ENCODE measurements around the gene EID2B.

Gene EID2B

GRCh38 chr19:39512988-39513387 is 19.7 kb downstream of the EID2B start:
- Histone ChIP-seq H3K4me1 (ENCODE audit: control insufficient read depth, insufficient read depth, low read length) (peaks cover 9% of the 10 kb centered on the region), H3K4me3 (ENCODE audit: low read depth, low read length) (no peak overlapping the region), H3K27ac (ENCODE audit: extremely low read depth, low read depth, low read length) (no peak overlapping the region), H3K9me3 (ENCODE audit: control insufficient read depth, insufficient read depth, low read depth, low read length) (no peaks in the 10 kb centered on the region), H3K36me3 (ENCODE audit: control insufficient read depth in 2 of 2, insufficient read depth in 1 of 2, low read length in 2 of 2) (peaks cover 0 to 9% of the 10 kb centered on the region in 2 experiments; a peak in 1 of 3 replicates)
- ChIA-PET POLR2A (interaction anchor here (0.6 to 2.0 kb wide), 5 partner anchors 21 to 115 kb away, joined by 3 to 8 read pairs (median 5); partner anchors contain the start of genes RPS16 and TIMM50), CTCF (interaction anchor here (0.6 to 3.7 kb wide), 4 partner anchors 10 to 414 kb away, joined by 3 to 24 read pairs (median 12); partner anchors contain the start of gene EID2B)
- TF ChIP-seq, protein P1, sequence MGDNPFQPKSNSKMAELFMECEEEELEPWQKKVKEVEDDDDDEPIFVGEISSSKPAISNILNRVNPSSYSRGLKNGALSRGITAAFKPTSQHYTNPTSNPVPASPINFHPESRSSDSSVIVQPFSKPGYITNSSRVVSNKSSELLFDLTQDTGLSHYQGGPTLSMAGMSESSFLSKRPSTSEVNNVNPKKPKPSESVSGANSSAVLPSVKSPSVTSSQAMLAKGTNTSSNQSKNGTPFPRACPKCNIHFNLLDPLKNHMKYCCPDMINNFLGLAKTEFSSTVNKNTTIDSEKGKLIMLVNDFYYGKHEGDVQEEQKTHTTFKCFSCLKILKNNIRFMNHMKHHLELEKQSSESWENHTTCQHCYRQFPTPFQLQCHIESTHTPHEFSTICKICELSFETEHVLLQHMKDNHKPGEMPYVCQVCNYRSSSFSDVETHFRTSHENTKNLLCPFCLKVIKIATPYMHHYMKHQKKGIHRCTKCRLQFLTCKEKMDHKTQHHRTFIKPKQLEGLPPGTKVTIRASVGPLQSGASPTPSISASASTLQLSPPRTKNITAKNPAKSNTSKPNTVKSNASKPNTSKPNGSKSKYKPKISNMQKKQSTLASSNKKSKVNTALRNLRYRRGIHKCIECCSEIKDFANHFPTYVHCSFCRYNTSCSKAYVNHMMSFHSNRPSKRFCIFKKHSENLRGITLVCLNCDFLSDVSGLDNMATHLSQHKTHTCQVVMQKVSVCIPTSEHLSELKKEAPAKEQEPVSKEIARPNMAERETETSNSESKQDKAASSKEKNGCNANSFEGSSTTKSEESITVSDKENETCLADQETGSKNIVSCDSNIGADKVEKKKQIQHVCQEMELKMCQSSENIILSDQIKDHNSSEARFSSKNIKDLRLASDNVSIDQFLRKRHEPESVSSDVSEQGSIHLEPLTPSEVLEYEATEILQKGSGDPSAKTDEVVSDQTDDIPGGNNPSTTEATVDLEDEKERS (tag by site-specific recombination; IDR thresholded peaks at IDR 0.05) = no peak
- TF ChIP-seq WT1 (tag by site-specific recombination; IDR thresholded peaks at IDR 0.05) (no peak), ZNF133 (tag by site-specific recombination; IDR thresholded peaks at IDR 0.05) (no peak), ZNF416 (tag by site-specific recombination; IDR thresholded peaks at IDR 0.05) (no peak), ZNF561 (tag by site-specific recombination; IDR thresholded peaks at IDR 0.05; ENCODE audit: borderline replicate concordance) (no peak), ZNF274 (IDR thresholded peaks at IDR 0.05; ENCODE audit: low read length) (no peak), ZNF274 (tag by site-specific recombination; IDR thresholded peaks at IDR 0.05; ENCODE audit: borderline replicate concordance) (no peak), ZFP69B (tag by site-specific recombination; IDR thresholded peaks at IDR 0.05) (no peak), SP2 (tag by site-specific recombination; IDR thresholded peaks at IDR 0.05) (no peak), PRDM1 (tag by site-specific recombination; IDR thresholded peaks at IDR 0.05) (no peak)
- TF ChIP-seq, protein P2, sequence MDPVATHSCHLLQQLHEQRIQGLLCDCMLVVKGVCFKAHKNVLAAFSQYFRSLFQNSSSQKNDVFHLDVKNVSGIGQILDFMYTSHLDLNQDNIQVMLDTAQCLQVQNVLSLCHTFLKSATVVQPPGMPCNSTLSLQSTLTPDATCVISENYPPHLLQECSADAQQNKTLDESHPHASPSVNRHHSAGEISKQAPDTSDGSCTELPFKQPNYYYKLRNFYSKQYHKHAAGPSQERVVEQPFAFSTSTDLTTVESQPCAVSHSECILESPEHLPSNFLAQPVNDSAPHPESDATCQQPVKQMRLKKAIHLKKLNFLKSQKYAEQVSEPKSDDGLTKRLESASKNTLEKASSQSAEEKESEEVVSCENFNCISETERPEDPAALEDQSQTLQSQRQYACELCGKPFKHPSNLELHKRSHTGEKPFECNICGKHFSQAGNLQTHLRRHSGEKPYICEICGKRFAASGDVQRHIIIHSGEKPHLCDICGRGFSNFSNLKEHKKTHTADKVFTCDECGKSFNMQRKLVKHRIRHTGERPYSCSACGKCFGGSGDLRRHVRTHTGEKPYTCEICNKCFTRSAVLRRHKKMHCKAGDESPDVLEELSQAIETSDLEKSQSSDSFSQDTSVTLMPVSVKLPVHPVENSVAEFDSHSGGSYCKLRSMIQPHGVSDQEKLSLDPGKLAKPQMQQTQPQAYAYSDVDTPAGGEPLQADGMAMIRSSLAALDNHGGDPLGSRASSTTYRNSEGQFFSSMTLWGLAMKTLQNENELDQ (tag by site-specific recombination; IDR thresholded peaks at IDR 0.05; ENCODE audit: low read depth) = no peak
- TF ChIP-seq, protein P3, sequence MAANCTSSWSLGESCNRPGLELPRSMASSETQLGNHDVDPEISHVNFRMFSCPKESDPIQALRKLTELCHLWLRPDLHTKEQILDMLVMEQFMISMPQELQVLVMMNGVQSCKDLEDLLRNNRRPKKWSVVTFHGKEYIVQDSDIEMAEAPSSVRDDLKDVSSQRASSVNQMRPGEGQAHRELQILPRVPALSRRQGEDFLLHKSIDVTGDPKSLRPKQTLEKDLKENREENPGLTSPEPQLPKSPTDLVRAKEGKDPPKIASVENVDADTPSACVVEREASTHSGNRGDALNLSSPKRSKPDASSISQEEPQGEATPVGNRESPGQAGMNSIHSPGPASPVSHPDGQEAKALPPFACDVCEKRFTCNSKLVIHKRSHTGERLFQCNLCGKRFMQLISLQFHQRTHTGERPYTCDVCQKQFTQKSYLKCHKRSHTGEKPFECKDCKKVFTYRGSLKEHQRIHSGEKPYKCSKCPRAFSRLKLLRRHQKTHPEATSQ (tag by site-specific recombination; IDR thresholded peaks at IDR 0.05) = no peak

DNA sequence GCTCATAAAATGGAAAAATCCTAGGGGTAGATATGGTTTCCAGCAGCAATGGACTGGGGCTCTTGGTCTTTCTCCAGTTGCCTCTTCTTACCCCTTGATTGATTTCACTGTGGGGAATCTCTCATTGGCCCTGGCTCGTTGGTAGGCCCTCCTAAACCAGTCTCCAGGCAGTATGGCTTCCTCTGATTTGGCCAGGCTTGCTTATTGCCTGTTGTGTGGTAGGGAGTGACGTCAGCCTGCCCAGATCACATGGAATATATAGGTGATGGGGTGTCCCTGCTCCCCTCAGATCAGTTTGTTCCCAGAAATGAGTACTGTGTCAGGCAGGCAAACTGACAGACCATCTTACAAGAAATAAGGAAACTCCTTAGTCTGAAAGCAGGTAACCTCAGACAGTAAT is 23.4 kb downstream of the EID2B start:
- POLR2A ChIA-PET = interaction anchor here (0.7 to 1.0 kb wide), 3 partner anchors 8 to 21 kb away, joined by 3 to 5 read pairs (median 5); no protein-coding TSS in a partner anchor
- CTCF ChIA-PET = interaction anchor here (0.6 to 3.1 kb wide), 6 partner anchors 8 to 386 kb away, joined by 3 to 25 read pairs (median 4); partner anchors contain the start of genes DLL3 and EID2B

More for the DNA sequence above, 23.4 kb downstream of the EID2B start:
- Histone ChIP-seq H3K4me3 (ENCODE audit: low read depth, low read length) (no peak overlapping the region), H3K36me3 (ENCODE audit: control insufficient read depth in 2 of 2, insufficient read depth in 1 of 2, low read length in 2 of 2) (peaks cover 0 to 9% of the 10 kb centered on the region in 2 experiments; a peak in 1 of 3 replicates), H3K4me1 (ENCODE audit: control insufficient read depth, insufficient read depth, low read length) (peaks cover 10% of the 10 kb centered on the region), H3K27ac (ENCODE audit: extremely low read depth, low read depth, low read length) (no peak overlapping the region), H3K9me3 (ENCODE audit: control insufficient read depth, insufficient read depth, low read depth, low read length) (peaks cover 6% of the 10 kb centered on the region)
- TF ChIP-seq ZNF302 (tag by site-specific recombination; IDR thresholded peaks at IDR 0.05; ENCODE audit: low read depth) = no peak
- no peak for TF ChIP-seq INSM2 (tag by site-specific recombination; IDR thresholded peaks at IDR 0.05)
- TF ChIP-seq SP2 (tag by site-specific recombination; IDR thresholded peaks at IDR 0.05) = peak; percentile 21; the same call in 1 of the 2 replicates
- TF ChIP-seq ZNF398 (tag by site-specific recombination; IDR thresholded peaks at IDR 0.05) = no peak
- TF ChIP-seq ZNF274 (IDR thresholded peaks at IDR 0.05; ENCODE audit: low read length) = no peak
- TF ChIP-seq ZNF274 (tag by site-specific recombination; IDR thresholded peaks at IDR 0.05; ENCODE audit: borderline replicate concordance) = no peak
- TF ChIP-seq ZNF785 (tag by site-specific recombination; IDR thresholded peaks at IDR 0.05) = no peak
